Activated B cell treated with CpG ODN at 0.5 μM for 24 hours (primary cell): ENCODE measurements around the gene U2AF1L4. TPM values are rescaled to one million over a fixed set of nuclear protein-coding genes. Genes with fewer than 3 reads are reported as not detected.

ENCODE experiments used
- ATAC-seq: fragments of 200-7000 bp; cut with Tn5 transposase; one replicate; pipeline ENCODE4 v1.10.0; 2021; ENCODE audit warnings: low read depth, mild to moderate bottlenecking, moderate library complexity
- CTCF ChIA-PET: fragments of 350-600 bp; sonication (Branson Sonifier 250); formaldehyde crosslinking; loops from one replicate; lab custom pipeline; 2021; ENCODE audit warnings: antibody characterized with exemption; lab: Charles Lee
- POLR2A ChIA-PET: fragments of 350-600 bp; sonication (Branson Sonifier 250); formaldehyde crosslinking; loops from one replicate; lab custom pipeline; 2021; ENCODE audit warnings: antibody characterized with exemption; lab: Charles Lee
- DNase-seq: peaks from one replicate; pipeline ENCODE4 v3.0.0; 2022
- H3K27ac Mint-ChIP-seq: one replicate; pipeline ENCODE4 v1.8.0; 2020; ENCODE audit warnings: mixed read lengths
- H3K27me3 Mint-ChIP-seq: one replicate; pipeline ENCODE4 v1.8.0; 2021; ENCODE audit warnings: mixed read lengths
- H3K36me3 Mint-ChIP-seq: one replicate; pipeline ENCODE4 v1.8.0; 2021; ENCODE audit warnings: low read depth, mixed read lengths
- H3K4me1 Mint-ChIP-seq: one replicate; pipeline ENCODE4 v1.8.0; 2021; ENCODE audit warnings: mixed read lengths
- H3K4me3 Mint-ChIP-seq: one replicate; pipeline ENCODE4 v1.8.0; 2020; ENCODE audit warnings: mild to moderate bottlenecking, mixed read lengths
- H3K9me3 Mint-ChIP-seq: one replicate; pipeline ENCODE4 v1.8.0; 2020; ENCODE audit warnings: mixed read lengths
- intact Hi-C: fragments of 100-400 bp; cut with micrococcal nuclease; formaldehyde crosslinking; loops from one replicate; pipeline ENCODE4 v1.15.1; 2024
- total RNA-seq: library from RNA; stranded (reverse); gene quantifications from 2 replicates; pipeline ENCODE4 v1.2.3, GENCODE V29; 2022
- TF ChIP-seq, protein P1 (sequence below): fragments of 200-600 bp; IDR thresholded peaks from one replicate; pipeline ENCODE4 v1.8.0; 2022; ENCODE audit warnings: antibody characterized with exemption, mild to moderate bottlenecking

The U2AF1L4 gene
- total RNA-seq, 1 donor from 2014 or later: 46.1 TPM

DNA sequence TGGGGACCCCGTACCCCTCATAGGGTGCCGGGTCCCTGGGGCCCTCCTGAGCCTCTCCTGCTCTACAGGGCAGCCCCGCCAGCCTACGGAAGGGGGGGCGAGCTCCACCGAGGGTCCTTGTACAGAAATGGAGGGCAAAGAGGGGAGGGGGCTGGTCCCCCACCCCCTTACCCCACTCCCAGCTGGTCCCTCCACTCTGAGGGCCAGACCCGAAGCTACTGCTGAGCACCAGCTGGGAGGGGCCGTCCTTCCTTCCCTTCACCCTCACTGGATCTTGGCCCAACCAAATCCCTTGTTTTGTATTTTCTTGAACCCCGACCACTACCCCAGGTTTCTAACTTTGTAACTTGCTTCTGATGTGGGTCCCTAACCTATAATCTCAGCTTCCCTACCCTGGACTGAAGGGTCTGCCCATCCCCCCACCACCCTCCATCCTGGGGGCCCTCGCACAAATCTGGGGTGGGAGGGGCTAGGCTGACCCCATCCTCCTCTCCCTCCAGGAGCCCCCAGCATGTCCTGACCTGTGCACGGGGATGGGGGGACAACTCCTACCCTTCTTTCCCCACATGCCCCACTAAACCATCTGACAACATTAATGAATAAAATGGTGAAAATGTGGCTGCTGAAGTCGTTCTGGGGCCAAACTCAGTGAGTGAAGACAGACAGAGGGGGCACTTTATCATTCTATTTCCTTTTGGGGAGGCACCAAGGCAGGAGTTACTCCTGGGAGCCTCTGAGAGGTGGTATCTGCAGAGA, 43.2 kb upstream of the U2AF1L4 start:
- Mint-ChIP-seq H3K4me1 (no peaks in the 10 kb centered on the region), H3K27ac (no peak overlapping the region), H3K4me3 (no peak overlapping the region), H3K27me3 (no peaks in the 10 kb centered on the region), H3K9me3 (no peaks in the 10 kb centered on the region), H3K36me3 (no peaks in the 10 kb centered on the region)
- ChIA-PET CTCF (no interaction called here), POLR2A (interaction anchor here (0.7 kb wide), 1 partner anchor 11 kb away, joined by 3 read pairs; no protein-coding TSS in a partner anchor)
- no peak for DNase-seq
- TF ChIP-seq, protein P1, sequence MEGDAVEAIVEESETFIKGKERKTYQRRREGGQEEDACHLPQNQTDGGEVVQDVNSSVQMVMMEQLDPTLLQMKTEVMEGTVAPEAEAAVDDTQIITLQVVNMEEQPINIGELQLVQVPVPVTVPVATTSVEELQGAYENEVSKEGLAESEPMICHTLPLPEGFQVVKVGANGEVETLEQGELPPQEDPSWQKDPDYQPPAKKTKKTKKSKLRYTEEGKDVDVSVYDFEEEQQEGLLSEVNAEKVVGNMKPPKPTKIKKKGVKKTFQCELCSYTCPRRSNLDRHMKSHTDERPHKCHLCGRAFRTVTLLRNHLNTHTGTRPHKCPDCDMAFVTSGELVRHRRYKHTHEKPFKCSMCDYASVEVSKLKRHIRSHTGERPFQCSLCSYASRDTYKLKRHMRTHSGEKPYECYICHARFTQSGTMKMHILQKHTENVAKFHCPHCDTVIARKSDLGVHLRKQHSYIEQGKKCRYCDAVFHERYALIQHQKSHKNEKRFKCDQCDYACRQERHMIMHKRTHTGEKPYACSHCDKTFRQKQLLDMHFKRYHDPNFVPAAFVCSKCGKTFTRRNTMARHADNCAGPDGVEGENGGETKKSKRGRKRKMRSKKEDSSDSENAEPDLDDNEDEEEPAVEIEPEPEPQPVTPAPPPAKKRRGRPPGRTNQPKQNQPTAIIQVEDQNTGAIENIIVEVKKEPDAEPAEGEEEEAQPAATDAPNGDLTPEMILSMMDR: no peak
- ATAC-seq: no peak
- intact Hi-C loops: no loop called here

DNA sequence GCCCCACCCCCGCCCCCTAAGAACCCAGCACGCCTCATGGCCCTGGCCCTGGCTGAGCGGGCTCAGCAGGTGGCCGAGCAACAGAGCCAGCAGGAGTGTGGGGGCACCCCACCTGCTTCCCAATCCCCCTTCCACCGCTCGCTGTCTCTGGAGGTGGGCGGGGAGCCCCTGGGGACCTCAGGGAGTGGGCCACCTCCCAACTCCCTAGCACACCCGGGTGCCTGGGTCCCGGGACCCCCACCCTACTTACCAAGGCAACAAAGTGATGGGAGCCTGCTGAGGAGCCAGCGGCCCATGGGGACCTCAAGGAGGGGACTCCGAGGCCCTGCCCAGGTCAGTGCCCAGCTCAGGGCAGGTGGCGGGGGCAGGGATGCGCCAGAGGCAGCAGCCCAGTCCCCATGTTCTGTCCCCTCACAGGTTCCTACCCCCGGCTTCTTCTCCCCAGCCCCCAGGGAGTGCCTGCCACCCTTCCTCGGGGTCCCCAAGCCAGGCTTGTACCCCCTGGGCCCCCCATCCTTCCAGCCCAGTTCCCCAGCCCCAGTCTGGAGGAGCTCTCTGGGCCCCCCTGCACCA, 42.1 kb upstream of the U2AF1L4 start:
- no peak overlapping the region for H3K27ac Mint-ChIP-seq
- H3K9me3 Mint-ChIP-seq: no peaks in the 10 kb centered on the region
- H3K27me3 Mint-ChIP-seq: no peaks in the 10 kb centered on the region
- no peak overlapping the region for H3K4me3 Mint-ChIP-seq
- no peaks in the 10 kb centered on the region for H3K4me1 Mint-ChIP-seq
- CTCF ChIA-PET: no interaction called here
- intact Hi-C loops: no loop called here
- DNase-seq (no peak), ATAC-seq (no peak)
- TF ChIP-seq, protein P1: no peak
- peaks cover under 1% of the 10 kb centered on the region for H3K36me3 Mint-ChIP-seq
- POLR2A ChIA-PET: no interaction called here

DNA sequence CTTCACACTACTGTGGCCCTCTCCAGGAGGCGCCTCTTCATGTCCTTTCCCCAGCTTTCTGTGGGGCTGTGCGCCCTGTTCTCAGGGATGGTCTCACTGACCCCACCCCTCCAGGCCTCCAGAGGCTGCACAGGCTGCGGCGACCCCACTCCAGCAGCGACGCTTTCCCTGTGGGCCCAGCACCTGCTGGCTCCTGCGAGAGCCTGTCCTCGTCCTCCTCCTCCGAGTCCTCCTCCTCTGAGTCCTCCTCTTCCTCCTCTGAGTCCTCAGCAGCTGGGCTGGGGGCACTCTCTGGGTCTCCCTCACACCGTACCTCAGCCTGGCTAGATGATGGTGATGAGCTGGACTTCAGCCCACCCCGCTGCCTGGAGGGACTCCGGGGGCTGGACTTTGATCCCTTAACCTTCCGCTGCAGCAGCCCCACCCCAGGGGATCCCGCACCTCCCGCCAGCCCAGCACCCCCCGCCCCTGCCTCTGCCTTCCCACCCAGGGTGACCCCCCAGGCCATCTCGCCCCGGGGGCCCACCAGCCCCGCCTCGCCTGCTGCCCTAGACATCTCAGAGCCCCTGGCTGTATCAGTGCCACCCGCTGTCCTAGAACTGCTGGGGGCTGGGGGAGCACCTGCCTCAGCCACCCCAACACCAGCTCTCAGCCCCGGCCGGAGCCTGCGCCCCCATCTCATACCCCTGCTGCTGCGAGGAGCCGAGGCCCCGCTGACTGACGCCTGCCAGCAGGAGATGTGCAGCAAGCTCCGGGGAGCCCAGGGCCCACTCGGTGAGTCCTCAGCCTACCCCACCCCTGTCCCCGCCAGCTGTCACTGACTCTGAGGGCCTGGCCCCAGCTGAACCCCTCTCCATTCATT, 41.3 kb upstream of the U2AF1L4 start:
- Mint-ChIP-seq H3K27ac (no peak overlapping the region), H3K4me1 (no peaks in the 10 kb centered on the region), H3K9me3 (no peaks in the 10 kb centered on the region), H3K4me3 (no peak overlapping the region), H3K27me3 (no peaks in the 10 kb centered on the region), H3K36me3 (peaks cover 2% of the 10 kb centered on the region)
- DNase-seq (no peak), ATAC-seq (no peak)
- TF ChIP-seq, protein P1: no peak
- POLR2A ChIA-PET: no interaction called here
- CTCF ChIA-PET: no interaction called here
- intact Hi-C loops: no loop called here

DNA sequence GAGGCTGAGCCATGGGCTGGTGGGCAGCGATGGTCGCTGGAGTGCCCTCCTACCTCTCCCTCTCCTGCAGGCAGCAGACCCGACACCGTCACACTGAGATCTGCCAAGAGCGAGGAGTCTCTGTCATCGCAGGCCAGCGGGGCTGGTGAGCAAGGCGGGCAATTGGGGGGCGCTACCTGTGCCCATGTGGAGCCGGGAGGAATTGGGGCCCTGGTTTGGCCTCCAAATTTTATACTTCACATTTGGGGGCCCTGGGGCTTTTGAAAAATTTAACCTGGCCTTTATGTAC, 40.1 kb upstream of the U2AF1L4 start:
- TF ChIP-seq, protein P1: no peak
- intact Hi-C loops: no loop called here
- no peak overlapping the region for H3K4me3 Mint-ChIP-seq
- no peaks in the 10 kb centered on the region for H3K4me1 Mint-ChIP-seq
- peaks cover 7% of the 10 kb centered on the region for H3K36me3 Mint-ChIP-seq
- ATAC-seq (no peak), DNase-seq (no peak)
- no peaks in the 10 kb centered on the region for H3K27me3 Mint-ChIP-seq
- CTCF ChIA-PET: no interaction called here
- POLR2A ChIA-PET: no interaction called here
- no peak overlapping the region for H3K27ac Mint-ChIP-seq
- no peaks in the 10 kb centered on the region for H3K9me3 Mint-ChIP-seq
